HG02642 (cell line): Measurements from ENCODE around the gene TMEM30B.
A peak's percentile ranks its signal among the peaks of the same experiment; 100 is the strongest.
"Not testable (repeated sequence)": the region's sequence is repeated elsewhere in the genome, so short reads cannot be mapped to it uniquely, and the experiment has no call there.

ENCODE experiments used
- ATAC-seq: cut with Tn5 transposase; IDR thresholded peaks from one replicate; pipeline ENCODE4 v1.9.1; 2021; ENCODE audit warnings: mild to moderate bottlenecking; ENCODE audit not compliant: unreplicated experiment, poor library complexity

Gene TMEM30B, protein sequence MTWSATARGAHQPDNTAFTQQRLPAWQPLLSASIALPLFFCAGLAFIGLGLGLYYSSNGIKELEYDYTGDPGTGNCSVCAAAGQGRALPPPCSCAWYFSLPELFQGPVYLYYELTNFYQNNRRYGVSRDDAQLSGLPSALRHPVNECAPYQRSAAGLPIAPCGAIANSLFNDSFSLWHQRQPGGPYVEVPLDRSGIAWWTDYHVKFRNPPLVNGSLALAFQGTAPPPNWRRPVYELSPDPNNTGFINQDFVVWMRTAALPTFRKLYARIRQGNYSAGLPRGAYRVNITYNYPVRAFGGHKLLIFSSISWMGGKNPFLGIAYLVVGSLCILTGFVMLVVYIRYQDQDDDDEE

GRCh38 chr14:61281186-61281947 lies at the start of gene TMEM30B:
Gene TMEM30B, minus strand, starts transcription at chr14:61281338. Its CDS starts 191 bp downstream, at chr14:61281147.
- ATAC-seq: peak; percentile 27

- ATAC-seq: no peak
These were observed 49.4 kb upstream of the TMEM30B start for GRCh38 chr14:61330511-61330910.

- peak; percentile 56 for ATAC-seq
These were observed 48.4 kb upstream of the TMEM30B start for GRCh38 chr14:61329478-61330051.

GRCh38 chr14:61328626-61329262 lies 47.6 kb upstream of the TMEM30B start:
- ATAC-seq: no peak

GRCh38 chr14:61326847-61327246 lies 45.7 kb upstream of the TMEM30B start:
- no peak for ATAC-seq

DNA sequence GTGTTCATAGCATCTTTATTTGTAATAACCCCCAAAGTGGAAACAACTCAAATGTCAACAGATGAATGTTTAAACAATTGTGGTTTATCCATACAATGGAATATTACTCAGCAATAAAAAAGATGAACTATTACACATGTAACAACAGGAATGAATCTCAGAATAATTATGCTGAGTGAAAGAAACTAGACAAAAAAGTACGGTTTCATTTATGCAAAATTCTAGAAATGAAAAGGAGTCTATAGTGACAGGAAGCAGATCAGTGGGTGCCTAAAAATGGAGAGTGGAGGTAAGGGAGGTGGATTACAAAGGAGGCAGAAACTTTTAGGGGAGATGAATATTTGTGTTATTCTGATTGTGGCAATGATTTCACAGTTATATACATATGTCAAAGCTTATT lies 45.0 kb upstream of the TMEM30B start:
- ATAC-seq: no peak

DNA sequence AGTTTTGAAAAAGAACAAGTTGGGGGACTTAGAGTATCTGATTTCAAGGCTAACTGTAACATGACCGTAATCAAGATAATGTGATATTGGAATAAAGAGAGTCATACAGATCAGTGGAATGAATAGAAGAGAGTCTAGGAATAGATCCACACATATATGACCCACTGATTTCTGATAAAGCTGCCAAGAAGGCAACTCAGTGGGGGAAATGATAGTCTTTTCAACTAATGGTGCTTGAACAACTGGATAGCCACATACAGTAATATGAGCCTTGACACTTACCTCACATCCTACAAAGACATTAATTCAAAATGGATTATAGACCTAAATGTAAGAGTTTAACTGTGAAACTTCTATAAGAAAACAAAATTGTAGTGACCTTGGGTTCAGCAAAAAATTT lies 44.0 kb upstream of the TMEM30B start:
- ATAC-seq: no peak

DNA sequence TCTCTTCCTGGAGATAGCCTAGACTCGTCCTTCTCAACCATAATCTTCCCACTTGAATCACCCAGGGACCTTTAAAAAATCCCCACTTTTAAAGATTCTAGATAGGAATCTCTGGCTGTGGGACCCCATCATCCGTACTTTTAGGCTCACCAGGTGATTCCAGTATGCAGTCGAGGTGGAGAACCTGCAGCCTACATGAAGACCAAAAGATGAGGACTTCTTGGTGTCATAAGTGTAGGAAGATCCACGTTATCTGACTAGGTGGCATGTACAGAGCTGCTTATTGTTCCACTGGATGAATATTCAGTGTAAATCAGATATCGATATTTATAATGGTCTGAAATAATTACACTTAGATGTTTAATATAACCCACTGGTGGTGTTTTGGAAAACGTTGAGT lies 42.8 kb upstream of the TMEM30B start:
- ATAC-seq: no peak

GRCh38 chr14:61322799-61323290 lies 41.7 kb upstream of the TMEM30B start:
- ATAC-seq: no peak

DNA sequence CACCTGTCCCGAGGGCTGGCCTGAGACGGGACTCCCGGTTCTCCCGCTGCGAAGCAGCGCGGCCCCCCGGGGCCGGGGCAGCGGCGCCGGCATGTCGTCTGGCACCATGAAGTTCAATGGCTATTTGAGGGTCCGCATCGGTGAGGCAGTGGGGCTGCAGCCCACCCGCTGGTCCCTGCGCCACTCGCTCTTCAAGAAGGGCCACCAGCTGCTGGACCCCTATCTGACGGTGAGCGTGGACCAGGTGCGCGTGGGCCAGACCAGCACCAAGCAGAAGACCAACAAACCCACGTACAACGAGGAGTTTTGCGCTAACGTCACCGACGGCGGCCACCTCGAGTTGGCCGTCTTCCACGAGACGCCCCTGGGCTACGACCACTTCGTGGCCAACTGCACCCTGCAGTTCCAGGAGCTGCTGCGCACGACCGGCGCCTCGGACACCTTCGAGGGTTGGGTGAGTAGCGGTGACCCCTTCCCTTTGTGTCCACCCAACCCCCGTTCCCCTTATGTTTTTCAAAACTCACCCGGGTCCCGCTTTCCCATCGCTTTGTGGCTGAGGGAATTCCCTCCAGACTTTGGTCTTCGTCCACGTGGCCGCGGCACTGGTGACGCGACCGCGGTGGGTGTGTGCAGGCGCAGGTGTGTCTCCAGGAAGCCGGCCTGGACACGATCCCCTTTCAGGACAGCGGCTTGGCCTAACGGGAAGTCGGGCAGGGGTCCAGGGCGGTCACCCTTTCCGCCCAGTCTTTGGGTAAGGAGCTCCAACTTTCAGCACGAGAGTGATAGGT lies 41.1 kb upstream of the TMEM30B start:
- ATAC-seq: peak; percentile 7

GRCh38 chr14:61321385-61322010 lies 40.4 kb upstream of the TMEM30B start, which contains the start of gene PRKCH:
Gene PRKCH, plus strand, starts transcription at chr14:61321579. Its CDS starts 523 bp downstream, at chr14:61322102.
- peak; percentile 73 for ATAC-seq

- ATAC-seq: no peak
These were observed 39.8 kb upstream of the TMEM30B start for GRCh38 chr14:61320806-61321384.

- not testable (repeated sequence) for ATAC-seq
These were observed 39.0 kb upstream of the TMEM30B start for GRCh38 chr14:61320170-61320569.

DNA sequence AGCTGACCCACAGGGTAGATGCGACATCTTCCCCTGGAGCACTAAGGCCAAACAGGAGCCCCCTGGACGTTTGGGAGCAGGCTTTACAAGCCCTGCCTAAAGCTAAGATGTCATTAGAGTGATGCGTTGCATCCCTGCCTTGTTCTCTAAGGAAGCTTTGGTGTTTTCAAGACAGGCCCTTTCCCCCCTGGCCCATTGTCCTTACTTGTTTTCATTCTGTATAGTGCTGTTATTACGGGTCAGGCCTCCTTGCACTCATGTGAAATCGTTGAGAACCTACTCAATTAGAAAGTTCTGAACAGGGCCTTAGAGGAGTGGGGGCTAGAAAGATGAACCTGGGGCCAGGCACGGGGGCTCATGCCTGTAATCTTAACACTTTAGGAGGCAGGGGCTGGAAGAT lies 38.6 kb upstream of the TMEM30B start:
- no peak for ATAC-seq

DNA sequence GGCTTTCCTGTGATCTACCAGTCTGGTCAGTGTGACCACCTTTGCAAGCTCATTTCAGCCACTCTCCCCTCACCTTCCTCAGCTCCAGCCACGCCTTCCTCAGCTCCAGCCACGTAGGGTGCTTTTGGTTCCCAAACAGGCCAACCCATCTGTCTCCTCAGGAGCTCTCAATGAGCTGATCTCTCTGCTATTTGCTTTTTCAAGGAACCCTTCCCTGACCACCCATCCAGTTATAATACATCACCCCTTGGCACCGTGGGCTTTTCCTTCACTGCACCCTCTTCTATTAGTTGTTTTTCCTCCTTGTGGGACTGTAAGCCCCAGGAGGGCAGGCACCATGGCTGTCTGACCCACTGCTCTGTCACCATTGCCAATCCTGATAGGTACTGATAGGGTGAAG lies 37.9 kb upstream of the TMEM30B start:
- no peak for ATAC-seq

- no peak for ATAC-seq
These were observed 34.2 kb upstream of the TMEM30B start for GRCh38 chr14:61315313-61315712.

- not testable (repeated sequence) for ATAC-seq
These were observed 27.6 kb upstream of the TMEM30B start for GRCh38 chr14:61308701-61309100.

- no peak for ATAC-seq
These were observed 27.1 kb upstream of the TMEM30B start for GRCh38 chr14:61308198-61308597.

- no peak for ATAC-seq
These were observed 23.6 kb upstream of the TMEM30B start for GRCh38 chr14:61304688-61305087.
